Inflammatory macrophage (primary cell): ENCODE measurements around the gene TSC22D1.
"Not testable (repeated sequence)": the region's sequence is repeated elsewhere in the genome, so short reads cannot be mapped to it uniquely, and the experiment has no call there.

Source experiments
- DNase-seq, 2 donors: peaks; one replicate each; pipeline ENCODE4 v3.0.0-alpha.2; 2020 to 2022

Gene TSC22D1

GRCh38 chr13:44504116-44504515 lies 72.0 kb downstream of the TSC22D1 start:
- DNase-seq = no peak

GRCh38 chr13:44498969-44499368 lies 77.2 kb downstream of the TSC22D1 start:
- no peak for DNase-seq

- no peak for DNase-seq
Measured at GRCh38 chr13:44498502-44498901, 77.6 kb downstream of the TSC22D1 start.

- no peak for DNase-seq
Measured at GRCh38 chr13:44497801-44498200, 78.3 kb downstream of the TSC22D1 start.

GRCh38 chr13:44493213-44493812 lies 82.8 kb downstream of the TSC22D1 start:
- no peak for DNase-seq

GRCh38 chr13:44489751-44490150 lies 86.4 kb downstream of the TSC22D1 start:
- DNase-seq = no peak

- DNase-seq = no peak
Measured at GRCh38 chr13:44487989-44488388, 88.1 kb downstream of the TSC22D1 start.

- DNase-seq = peak in 1 of 2 donors; percentile 6
Measured at GRCh38 chr13:44484562-44485138, 91.5 kb downstream of the TSC22D1 start.

GRCh38 chr13:44474122-44474910 lies 101.8 kb downstream of the TSC22D1 start:
- DNase-seq = peak in 1 of 2 donors; percentile 1

GRCh38 chr13:44471686-44472085 lies 104.4 kb downstream of the TSC22D1 start:
- DNase-seq = no peak

- DNase-seq = peak in 1 of 2 donors; percentile 12
Measured at GRCh38 chr13:44470638-44471562, 105.2 kb downstream of the TSC22D1 start.

- no peak for DNase-seq
Measured at GRCh38 chr13:44468874-44469273, 107.3 kb downstream of the TSC22D1 start.

- no peak for DNase-seq
Measured at GRCh38 chr13:44465318-44465717, 110.8 kb downstream of the TSC22D1 start.

- DNase-seq = no peak
Measured at GRCh38 chr13:44464471-44464870, 111.7 kb downstream of the TSC22D1 start.

- DNase-seq = no peak
Measured at GRCh38 chr13:44463759-44464158, 112.4 kb downstream of the TSC22D1 start.

- no peak for DNase-seq
Measured at GRCh38 chr13:44459674-44460073, 116.5 kb downstream of the TSC22D1 start.

- no peak for DNase-seq
Measured at GRCh38 chr13:44458313-44458975, 117.7 kb downstream of the TSC22D1 start.

GRCh38 chr13:44456212-44456611 lies 119.9 kb downstream of the TSC22D1 start:
- DNase-seq = not testable (repeated sequence)

- DNase-seq = no peak
Measured at GRCh38 chr13:44455769-44456168, 120.4 kb downstream of the TSC22D1 start.

GRCh38 chr13:44453881-44454280 lies 122.2 kb downstream of the TSC22D1 start:
- no peak for DNase-seq

GRCh38 chr13:44453069-44453468 lies 123.1 kb downstream of the TSC22D1 start:
- no peak for DNase-seq

- DNase-seq = no peak
Measured at GRCh38 chr13:44452418-44452817, 123.7 kb downstream of the TSC22D1 start.
